Pancreas (tissue), 10 donors: ENCODE results near the gene MSL3B.

Experiments used
- ATAC-seq, 4 donors: fragments of 200-7000 bp; cut with Tn5 transposase; one replicate each; pipeline versions ENCODE4 v1.8.0 to v1.9.1; 2020; ENCODE audit warnings: mild to moderate bottlenecking in 4 of 4, moderate library complexity in 4 of 4
- DNase-seq, 6 donors: peaks; one replicate each; pipeline ENCODE4 v3.0.0-alpha.2; 2020
- FAIRE-seq: peaks from 2 replicates; lab custom pipeline; 2012; peaks lifted over from hg19 to GRCh38; lab: Jason Lieb, UNC
- H3K27ac ChIP-seq, 4 donors: fragments of 200-600 bp; sonication (generic); 1 replicate in 3 of 4; 2 replicates in 1 of 4; pipeline versions ENCODE4 v1.5.0 to v1.8.0; 2020
- H3K27me3 ChIP-seq, 4 donors: fragments of 200-600 bp; one replicate each; pipeline ENCODE4 v1.8.0; 2021
- H3K36me3 ChIP-seq, 3 donors: fragments of 200-600 bp; sonication (generic) in 1 of 3; one replicate each; pipeline versions ENCODE4 v1.5.0 to v1.8.0; 2020 to 2021
- H3K4me1 ChIP-seq, 3 donors: fragments of 200-600 bp; one replicate each; pipeline ENCODE4 v1.8.0; 2021
- H3K4me3 ChIP-seq, 4 donors: fragments of 200-600 bp; sonication (generic) in 2 of 4; one replicate each; pipeline versions ENCODE4 v1.5.0 to v1.8.0; 2020 to 2021
- H3K9me3 ChIP-seq, 4 donors: fragments of 200-600 bp; one replicate each; pipeline ENCODE4 v1.8.0; 2021
- WGBS, 2 donors: extraction: QIAGEN DNeasy Blood & Tissue Kit; methylation state at CpG; one replicate each; pipeline ENCODE4 v1.1.7; 2013; 5-methylcytosine and 5-hydroxymethylcytosine counted together
- intact Hi-C, 3 donors: fragments of 100-400 bp; cut with DNase I; formaldehyde crosslinking; loops; one replicate each; pipeline versions ENCODE4 v1.11.1 to v1.14.2; 2022
- TF ChIP-seq, protein P1 (sequence below), 4 donors: fragments of 200-600 bp; sonication (generic) in 3 of 4; IDR thresholded peaks; one replicate each; pipeline versions ENCODE4 v1.5.0 to v1.8.0; 2021; ENCODE audit warnings: antibody characterized with exemption in 4 of 4
- donor health status: healthy with polysubstance abuse.
- donor health status: DM: no; HTN: no; CAD: no; lungs with moderate emphysema.
- donor health status: DM: no; HTN: no; CAD: no.
- donor health status: control.
- donor health status: control.
- donor health status: Bipolar disorder and iron deficiency.
- donor health status: DM: yes; HTN: yes; CAD: no.
- donor health status: DM: no; HTN: no; CAD: no.
- donor health status: DM: no; HTN: no; CAD: no.
- donor health status: DM: yes; HTN: yes; CAD: no.

Gene MSL3B

DNA sequence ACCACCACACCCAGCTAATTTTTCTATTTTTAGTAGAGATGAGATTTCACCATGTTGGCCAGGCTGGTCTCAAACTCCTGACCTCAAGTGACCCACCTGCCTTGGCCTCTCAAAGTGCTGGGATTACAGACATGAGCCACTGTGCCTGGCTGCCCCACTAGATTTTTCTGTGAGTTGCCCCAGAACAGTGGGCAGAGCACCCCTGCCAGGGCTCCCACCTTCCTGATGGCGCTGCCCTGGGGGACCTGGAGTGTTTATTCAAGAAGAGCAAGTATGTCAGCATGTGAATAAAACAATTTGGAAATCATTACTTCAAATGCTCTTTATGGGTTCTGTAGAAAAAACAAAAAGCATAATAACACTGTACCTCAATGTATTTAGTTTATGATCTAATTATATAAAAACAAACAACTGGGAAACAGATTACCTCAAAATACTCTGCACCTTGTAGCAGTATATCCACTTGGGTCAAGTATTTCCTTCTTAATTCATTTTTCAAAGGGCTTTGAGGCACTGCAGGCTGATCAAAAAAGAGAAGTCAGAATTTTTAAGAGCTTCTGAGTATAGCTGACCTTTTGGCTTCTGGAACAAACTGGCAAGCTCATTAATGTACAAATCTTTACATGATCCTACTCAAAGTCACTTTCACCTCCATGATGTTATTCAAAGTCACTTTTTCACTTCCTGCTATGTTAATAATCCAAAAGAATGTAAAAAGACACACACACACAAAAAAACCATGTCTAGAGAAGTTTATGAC lies 22.7 kb downstream of the MSL3B start:
- H3K4me3 ChIP-seq = no peak overlapping the region
- H3K4me1 ChIP-seq = no peaks in the 10 kb centered on the region
- intact Hi-C loops = no loop called here
- ATAC-seq (no peak), DNase-seq (no peak), FAIRE-seq (no peak)
- H3K36me3 ChIP-seq = no peaks in the 10 kb centered on the region
- WGBS, 2 donors = 98 to 100% methylated on average over 1 of the region's 1 CpG
- no peaks in the 10 kb centered on the region for H3K27me3 ChIP-seq
- no peak overlapping the region for H3K27ac ChIP-seq
- H3K9me3 ChIP-seq = no peaks in the 10 kb centered on the region
- TF ChIP-seq, protein P1, sequence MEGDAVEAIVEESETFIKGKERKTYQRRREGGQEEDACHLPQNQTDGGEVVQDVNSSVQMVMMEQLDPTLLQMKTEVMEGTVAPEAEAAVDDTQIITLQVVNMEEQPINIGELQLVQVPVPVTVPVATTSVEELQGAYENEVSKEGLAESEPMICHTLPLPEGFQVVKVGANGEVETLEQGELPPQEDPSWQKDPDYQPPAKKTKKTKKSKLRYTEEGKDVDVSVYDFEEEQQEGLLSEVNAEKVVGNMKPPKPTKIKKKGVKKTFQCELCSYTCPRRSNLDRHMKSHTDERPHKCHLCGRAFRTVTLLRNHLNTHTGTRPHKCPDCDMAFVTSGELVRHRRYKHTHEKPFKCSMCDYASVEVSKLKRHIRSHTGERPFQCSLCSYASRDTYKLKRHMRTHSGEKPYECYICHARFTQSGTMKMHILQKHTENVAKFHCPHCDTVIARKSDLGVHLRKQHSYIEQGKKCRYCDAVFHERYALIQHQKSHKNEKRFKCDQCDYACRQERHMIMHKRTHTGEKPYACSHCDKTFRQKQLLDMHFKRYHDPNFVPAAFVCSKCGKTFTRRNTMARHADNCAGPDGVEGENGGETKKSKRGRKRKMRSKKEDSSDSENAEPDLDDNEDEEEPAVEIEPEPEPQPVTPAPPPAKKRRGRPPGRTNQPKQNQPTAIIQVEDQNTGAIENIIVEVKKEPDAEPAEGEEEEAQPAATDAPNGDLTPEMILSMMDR (IDR thresholded peaks at IDR 0.05) = no peak

DNA sequence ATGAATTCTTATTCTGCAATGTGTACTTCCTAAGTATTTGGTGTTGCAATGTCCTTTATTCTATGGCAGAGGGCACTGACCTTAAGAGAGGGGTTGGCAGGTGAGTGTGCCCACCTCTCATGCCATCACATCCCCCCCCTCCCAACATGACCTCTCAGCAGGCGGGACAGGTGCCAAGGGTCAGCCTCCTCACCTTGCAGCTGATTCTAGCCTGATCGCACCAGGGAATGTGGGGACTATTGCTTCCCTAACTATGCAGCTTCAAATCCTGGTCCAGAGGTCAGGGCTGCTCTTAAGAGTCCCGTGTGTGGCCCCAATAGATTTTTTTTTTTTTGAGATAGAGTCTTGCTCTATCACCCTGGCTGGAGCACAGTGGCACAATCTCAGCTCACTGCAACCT lies 23.4 kb downstream of the MSL3B start:
- H3K4me1 ChIP-seq = no peaks in the 10 kb centered on the region
- H3K36me3 ChIP-seq = no peaks in the 10 kb centered on the region
- ATAC-seq (no peak), DNase-seq (no peak), FAIRE-seq (no peak)
- no peaks in the 10 kb centered on the region for H3K9me3 ChIP-seq
- no peak overlapping the region for H3K4me3 ChIP-seq
- TF ChIP-seq, protein P1 (IDR thresholded peaks at IDR 0.05) = no peak
- no peak overlapping the region for H3K27ac ChIP-seq
- intact Hi-C loops = no loop called here
- WGBS, 2 donors = 83 to 95% methylated on average over 3 of the region's 3 CpGs
- H3K27me3 ChIP-seq = no peaks in the 10 kb centered on the region

DNA sequence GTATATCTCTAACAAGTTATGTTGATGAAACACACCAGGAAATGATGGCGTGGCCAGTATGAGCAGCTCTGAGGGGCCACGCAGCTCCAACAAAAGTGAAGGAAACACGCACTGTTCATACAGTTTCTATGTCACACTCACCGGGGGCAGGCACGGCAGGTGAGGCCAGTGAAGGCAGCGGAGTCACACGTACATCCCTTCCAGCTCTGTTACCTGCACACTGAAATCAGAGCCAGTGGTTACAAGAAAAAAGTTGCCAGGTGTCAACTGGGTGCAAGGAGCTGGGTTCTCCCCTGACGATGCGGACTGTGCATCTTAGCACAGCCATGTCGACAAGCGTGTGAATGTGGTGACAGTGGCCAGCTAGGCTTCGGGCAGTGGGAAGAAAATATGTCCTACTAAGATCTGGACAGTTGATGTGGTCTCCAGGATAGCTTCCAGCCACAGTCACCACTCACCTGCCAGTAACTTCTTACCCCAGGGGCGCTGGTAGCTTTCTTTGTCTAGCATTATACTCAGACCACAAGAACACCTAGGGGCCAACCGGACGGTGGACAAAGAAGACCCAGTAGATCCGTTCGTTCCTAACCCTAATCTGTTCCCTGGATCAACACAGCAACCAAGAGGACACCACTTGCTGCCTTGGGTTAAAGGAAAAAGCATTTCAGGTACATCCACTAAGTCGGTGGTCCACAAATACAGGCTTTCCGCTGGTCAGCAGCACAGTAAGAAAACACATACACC lies 23.9 kb downstream of the MSL3B start:
- H3K27me3 ChIP-seq = no peaks in the 10 kb centered on the region
- H3K9me3 ChIP-seq = no peaks in the 10 kb centered on the region
- H3K4me1 ChIP-seq = no peaks in the 10 kb centered on the region
- DNase-seq (no peak), ATAC-seq (no peak), FAIRE-seq (no peak)
- no peak overlapping the region for H3K27ac ChIP-seq
- intact Hi-C loops = no loop called here
- H3K36me3 ChIP-seq = no peaks in the 10 kb centered on the region
- 91 to 92% methylated on average over 19 of the region's 19 CpGs for WGBS, 2 donors
- H3K4me3 ChIP-seq = no peak overlapping the region
- TF ChIP-seq, protein P1 (IDR thresholded peaks at IDR 0.05) = no peak

DNA sequence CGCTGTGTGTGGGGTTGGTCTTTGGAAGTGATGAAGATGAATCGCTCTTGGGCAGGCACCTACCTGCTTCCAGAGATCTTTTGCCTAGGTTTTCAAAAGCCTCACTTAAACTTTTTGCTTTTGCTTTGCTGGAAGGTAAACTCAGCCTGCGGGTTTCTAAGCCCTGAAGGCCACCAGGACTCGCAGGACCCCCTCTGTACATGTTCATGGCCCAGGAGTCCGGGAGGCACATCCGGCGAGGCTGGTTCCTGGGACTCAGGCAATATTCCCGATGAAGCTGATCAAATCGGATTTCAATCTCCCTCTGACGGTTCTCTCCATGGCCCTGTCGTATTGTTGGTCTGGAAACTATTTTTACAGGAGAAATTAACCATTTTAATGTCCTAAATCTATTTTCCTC lies 27.0 kb downstream of the MSL3B start:
- Histone ChIP-seq H3K4me1 (no peaks in the 10 kb centered on the region), H3K36me3 (no peaks in the 10 kb centered on the region), H3K27ac (no peak overlapping the region), H3K4me3 (no peak overlapping the region), H3K27me3 (no peaks in the 10 kb centered on the region), H3K9me3 (no peaks in the 10 kb centered on the region)
- intact Hi-C loops = no loop called here
- TF ChIP-seq, protein P1 (IDR thresholded peaks at IDR 0.05) = no peak
- no peak for ATAC-seq
- no peak for DNase-seq
- no peak for FAIRE-seq
- WGBS, 2 donors = 92 to 95% methylated on average over 11 of the region's 11 CpGs

DNA sequence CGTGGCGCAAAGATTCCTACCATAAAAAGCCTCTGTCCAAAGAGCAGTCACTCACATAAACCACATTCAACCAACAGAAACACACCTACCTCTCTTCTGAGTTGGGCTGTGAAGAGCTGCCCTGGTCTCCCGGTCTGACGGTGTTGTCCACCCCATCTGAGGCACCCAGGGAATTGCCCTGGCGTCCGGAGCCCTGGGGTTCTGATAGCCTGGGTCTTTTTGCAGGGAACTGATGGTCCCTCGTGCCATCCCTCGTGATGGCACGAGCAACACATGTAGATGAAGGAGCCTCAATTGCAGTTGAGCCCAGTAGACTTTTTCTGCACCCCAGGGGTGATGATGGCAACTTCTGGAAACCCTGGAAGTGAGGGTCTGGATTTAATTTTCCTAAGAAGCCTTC lies 27.7 kb downstream of the MSL3B start:
- DNase-seq (no peak), FAIRE-seq (no peak), ATAC-seq (no peak)
- TF ChIP-seq, protein P1 (IDR thresholded peaks at IDR 0.05) = no peak
- Histone ChIP-seq H3K27ac (no peak overlapping the region), H3K4me1 (no peaks in the 10 kb centered on the region), H3K36me3 (no peaks in the 10 kb centered on the region), H3K4me3 (no peak overlapping the region), H3K9me3 (no peaks in the 10 kb centered on the region), H3K27me3 (no peaks in the 10 kb centered on the region)
- intact Hi-C loops = no loop called here
- 94 to 95% methylated on average over 9 of the region's 9 CpGs for WGBS, 2 donors
